Transverse colon (tissue), 4 donors: ENCODE data around the gene LAMTOR5.

Experiments used
- EP300 ChIP-seq: sonication (generic); formaldehyde crosslinking; IDR thresholded peaks from one replicate; pipeline ENCODE4 v1.6.1; 2017; ENCODE audit warnings: antibody characterized with exemption, low read depth
- POLR2A ChIP-seq: fragments of 450-650 bp; IDR thresholded peaks from one replicate; pipeline ENCODE4 v1.6.1; 2016; ENCODE audit warnings: antibody characterized with exemption, mild to moderate bottlenecking, moderate library complexity
- POLR2AphosphoS5 ChIP-seq, 3 donors: sonication (generic); formaldehyde crosslinking; IDR thresholded peaks; one replicate each; pipeline ENCODE4 v1.6.1; 2016; ENCODE audit warnings: antibody characterized with exemption in 3 of 3
- TF ChIP-seq, protein P1 (sequence below), 5 experiments: fragments of 200-600 bp in 3 of 5; fragments of 450-650 bp in 2 of 5; sonication (generic) in 3 of 5; IDR thresholded peaks; 1 replicate in 2 of 5; 2 replicates in 3 of 5; pipeline ENCODE4 v1.5.1; 2016 to 2017; ENCODE audit warnings: antibody characterized with exemption in 5 of 5, inconsistent platforms in 3 of 5, mild to moderate bottlenecking in 2 of 5, moderate library complexity in 1 of 5

DNA sequence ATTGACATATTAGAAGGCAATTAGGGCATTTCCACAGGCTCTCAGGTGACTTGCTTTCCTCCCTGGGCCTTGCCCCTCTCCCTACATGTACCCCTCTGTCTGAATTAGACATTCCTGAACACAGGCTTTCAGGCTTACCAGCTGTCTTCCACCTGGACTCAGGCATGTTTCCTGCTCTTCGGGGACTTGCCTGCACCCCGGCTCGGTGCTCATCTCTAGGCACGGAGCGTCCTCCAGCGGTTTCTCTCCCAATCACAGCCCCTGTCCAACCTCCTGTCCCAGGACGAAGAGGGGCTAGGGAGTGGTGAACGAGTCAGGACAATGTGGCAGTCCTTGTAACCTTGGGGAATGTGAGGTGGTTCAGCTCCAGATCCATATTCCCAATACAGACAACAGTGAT, 47.7 kb upstream of the LAMTOR5 start:
- TF ChIP-seq, protein P1, sequence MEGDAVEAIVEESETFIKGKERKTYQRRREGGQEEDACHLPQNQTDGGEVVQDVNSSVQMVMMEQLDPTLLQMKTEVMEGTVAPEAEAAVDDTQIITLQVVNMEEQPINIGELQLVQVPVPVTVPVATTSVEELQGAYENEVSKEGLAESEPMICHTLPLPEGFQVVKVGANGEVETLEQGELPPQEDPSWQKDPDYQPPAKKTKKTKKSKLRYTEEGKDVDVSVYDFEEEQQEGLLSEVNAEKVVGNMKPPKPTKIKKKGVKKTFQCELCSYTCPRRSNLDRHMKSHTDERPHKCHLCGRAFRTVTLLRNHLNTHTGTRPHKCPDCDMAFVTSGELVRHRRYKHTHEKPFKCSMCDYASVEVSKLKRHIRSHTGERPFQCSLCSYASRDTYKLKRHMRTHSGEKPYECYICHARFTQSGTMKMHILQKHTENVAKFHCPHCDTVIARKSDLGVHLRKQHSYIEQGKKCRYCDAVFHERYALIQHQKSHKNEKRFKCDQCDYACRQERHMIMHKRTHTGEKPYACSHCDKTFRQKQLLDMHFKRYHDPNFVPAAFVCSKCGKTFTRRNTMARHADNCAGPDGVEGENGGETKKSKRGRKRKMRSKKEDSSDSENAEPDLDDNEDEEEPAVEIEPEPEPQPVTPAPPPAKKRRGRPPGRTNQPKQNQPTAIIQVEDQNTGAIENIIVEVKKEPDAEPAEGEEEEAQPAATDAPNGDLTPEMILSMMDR (IDR thresholded peaks at IDR 0.05), result no peak
- TF ChIP-seq POLR2AphosphoS5 (IDR thresholded peaks at IDR 0.05), result no peak
- TF ChIP-seq POLR2A, result no peak
- TF ChIP-seq EP300, result no peak
